MM.1S (cell line): ENCODE results near the gene LRRN2.

Experiments
- DNase-seq: peaks from one replicate; pipeline ENCODE4 v3.0.0-alpha.2; 2015
- H2AFZ ChIP-seq: fragments of 300-600 bp; sonication (generic); 2 replicates; pipeline ENCODE4 v1.6.0; 2016; ENCODE audit warnings: antibody characterized with exemption, low read length
- H3F3A ChIP-seq: fragments of 300-600 bp; sonication (generic); 2 replicates; pipeline ENCODE4 v1.6.1; 2016; ENCODE audit warnings: mild to moderate bottlenecking, antibody characterized with exemption, low read length, moderate library complexity, mixed read lengths; ENCODE audit not compliant: insufficient read depth
- H3K27ac ChIP-seq: fragments of 300-600 bp; sonication (generic); 2 replicates; pipeline ENCODE4 v1.5.1; 2016; ENCODE audit warnings: mild to moderate bottlenecking, low read length
- H3K27me3 ChIP-seq: fragments of 300-600 bp; sonication (generic); replicated peaks from 2 replicates; pipeline ENCODE4 v1.6.0; 2016; ENCODE audit warnings: low read length; ENCODE audit not compliant: insufficient read depth
- H3K36me3 ChIP-seq: fragments of 300-600 bp; sonication (generic); replicated peaks from 2 replicates; pipeline ENCODE4 v1.6.1; 2016; ENCODE audit warnings: mild to moderate bottlenecking, low read length, mixed read lengths; ENCODE audit not compliant: insufficient read depth
- H3K4me1 ChIP-seq: fragments of 300-600 bp; sonication (generic); 2 replicates; pipeline ENCODE4 v1.6.1; 2016; ENCODE audit warnings: low read length, mixed read lengths
- H3K4me2 ChIP-seq: fragments of 300-600 bp; sonication (generic); 2 replicates; pipeline ENCODE4 v1.6.0; 2016; ENCODE audit warnings: low read depth, low read length
- H3K4me3 ChIP-seq: fragments of 300-600 bp; sonication (generic); 2 replicates; pipeline ENCODE4 v1.5.1; 2016; ENCODE audit warnings: low read length, mixed read lengths
- H3K79me2 ChIP-seq: fragments of 300-600 bp; sonication (generic); 2 replicates; pipeline ENCODE4 v1.6.1; 2016; ENCODE audit warnings: mixed run types, low read length, mixed read lengths
- H3K9ac ChIP-seq: fragments of 300-600 bp; sonication (generic); 2 replicates; pipeline ENCODE4 v1.6.1; 2016; ENCODE audit warnings: low read length, mixed read lengths
- H3K9me2 ChIP-seq: fragments of 300-600 bp; sonication (generic); replicated peaks from 2 replicates; pipeline ENCODE4 v1.6.1; 2016; ENCODE audit warnings: mild to moderate bottlenecking, low read length, mixed read lengths; ENCODE audit not compliant: insufficient read depth
- H3K9me3 ChIP-seq: fragments of 300-600 bp; sonication (generic); replicated peaks from 2 replicates; pipeline ENCODE4 v1.6.1; 2016; ENCODE audit warnings: mild to moderate bottlenecking, low read length, mixed read lengths; ENCODE audit not compliant: insufficient read depth
- H4K20me1 ChIP-seq: fragments of 300-600 bp; sonication (generic); 2 replicates; pipeline ENCODE4 v1.6.1; 2016; ENCODE audit warnings: mild to moderate bottlenecking, low read length, moderate library complexity, mixed read lengths; ENCODE audit not compliant: insufficient read depth
- CTCF ChIP-seq: fragments of 300-600 bp; sonication (generic); IDR thresholded peaks from 2 replicates; pipeline ENCODE4 v1.5.1; 2016; ENCODE audit warnings: antibody characterized with exemption, low read length, mixed read lengths
- EZH2 ChIP-seq: fragments of 300-600 bp; sonication (generic); optimal IDR thresholded peaks from 2 replicates; pipeline ENCODE3; 2017; ENCODE audit warnings: low read depth, mild to moderate bottlenecking, antibody characterized with exemption, low read length, mixed read lengths
- EZH2phosphoT487 ChIP-seq: fragments of 300-600 bp; sonication (generic); IDR thresholded peaks from 2 replicates; pipeline ENCODE4 v1.6.1; 2018; ENCODE audit warnings: antibody characterized with exemption, low read length

Gene LRRN2

DNA sequence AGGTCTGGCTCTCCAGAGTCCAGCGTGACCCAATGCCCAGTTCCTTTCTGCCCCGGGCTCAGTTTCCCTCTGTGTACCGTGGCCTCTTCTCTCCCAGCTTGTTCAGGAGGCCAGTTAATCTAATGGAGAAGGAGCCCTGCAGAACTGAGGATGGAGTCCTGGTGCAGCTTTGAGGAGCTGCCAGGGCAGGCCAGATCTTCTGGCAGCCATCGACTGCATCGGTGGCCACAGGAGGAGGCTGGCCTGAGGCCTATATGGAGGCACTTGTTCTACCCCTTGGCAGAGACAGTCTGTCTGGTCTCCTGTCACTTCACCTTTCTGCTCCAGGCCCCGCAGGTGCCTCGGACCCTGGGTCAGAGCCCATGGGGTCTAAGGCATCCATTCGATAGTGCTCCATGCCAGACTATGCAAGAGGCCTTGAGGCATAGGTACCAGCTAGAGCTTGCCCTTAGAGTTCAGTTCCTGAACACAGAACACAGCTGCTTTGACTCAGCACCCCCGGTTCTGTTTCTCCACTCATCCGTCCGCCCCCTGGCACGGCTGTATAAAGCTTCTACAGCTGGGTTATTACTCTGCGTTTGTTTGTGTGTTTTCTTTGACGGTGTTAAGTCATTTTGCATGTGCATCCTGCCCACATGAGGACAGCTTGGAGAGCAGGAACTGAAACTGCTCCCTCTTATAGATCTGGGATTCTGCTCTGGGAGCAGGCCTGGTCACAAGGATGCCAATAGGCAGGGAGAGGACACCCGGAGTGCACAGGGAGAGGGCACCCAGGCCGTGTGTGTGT lies 18.5 kb upstream of the LRRN2 start:
- Histone ChIP-seq H3F3A (no peaks in the 10 kb centered on the region), H3K79me2 (no peaks in the 10 kb centered on the region), H3K9me3 (no peaks in the 10 kb centered on the region), H3K27me3 (no peaks in the 10 kb centered on the region), H3K27ac (no peak overlapping the region), H4K20me1 (no peaks in the 10 kb centered on the region), H3K9me2 (no peaks in the 10 kb centered on the region), H2AFZ (no peak overlapping the region), H3K4me2 (no peak overlapping the region), H3K9ac (no peak overlapping the region), H3K4me1 (no peaks in the 10 kb centered on the region), H3K36me3 (no peaks in the 10 kb centered on the region), H3K4me3 (no peak overlapping the region)
- no peak for DNase-seq
- no peak for TF ChIP-seq EZH2phosphoT487
- TF ChIP-seq CTCF = no peak
- no peak for TF ChIP-seq EZH2

GRCh38 chr1:204703268-204703664 lies 17.7 kb upstream of the LRRN2 start:
- Histone ChIP-seq H3K36me3 (no peaks in the 10 kb centered on the region), H2AFZ (no peak overlapping the region), H3K27ac (no peak overlapping the region), H3K4me1 (no peaks in the 10 kb centered on the region), H3K4me2 (no peak overlapping the region), H3K9me3 (no peaks in the 10 kb centered on the region), H3K9ac (no peak overlapping the region), H3K4me3 (no peak overlapping the region), H3K79me2 (no peaks in the 10 kb centered on the region), H4K20me1 (no peaks in the 10 kb centered on the region), H3K9me2 (no peaks in the 10 kb centered on the region), H3K27me3 (no peaks in the 10 kb centered on the region), H3F3A (no peaks in the 10 kb centered on the region)
- TF ChIP-seq EZH2 (no peak), CTCF (no peak), EZH2phosphoT487 (no peak)
- DNase-seq = no peak

GRCh38 chr1:204702552-204703267 lies 17.2 kb upstream of the LRRN2 start:
- no peaks in the 10 kb centered on the region for H3K27me3 ChIP-seq
- H3K27ac ChIP-seq = no peak overlapping the region
- TF ChIP-seq EZH2 (no peak), CTCF (no peak), EZH2phosphoT487 (no peak)
- H3K9me2 ChIP-seq = no peaks in the 10 kb centered on the region
- no peak for DNase-seq
- no peaks in the 10 kb centered on the region for H3K36me3 ChIP-seq
- H3K79me2 ChIP-seq = no peaks in the 10 kb centered on the region
- no peaks in the 10 kb centered on the region for H3F3A ChIP-seq
- no peaks in the 10 kb centered on the region for H4K20me1 ChIP-seq
- H3K4me3 ChIP-seq = no peak overlapping the region
- no peak overlapping the region for H2AFZ ChIP-seq
- no peaks in the 10 kb centered on the region for H3K4me1 ChIP-seq
- H3K4me2 ChIP-seq = no peak overlapping the region
- H3K9me3 ChIP-seq = no peaks in the 10 kb centered on the region
- no peak overlapping the region for H3K9ac ChIP-seq
